ENCODE results near the gene C2orf92. TPM values are rescaled to one million over a fixed set of nuclear protein-coding genes. Genes with fewer than 3 reads are reported as not detected.

C2orf92 gene
- total RNA-seq, 2 donors from 2014 or later: 21.3 to 47.1 TPM

GRCh38 chr2:97747716-97748115, 78.2 kb downstream of the C2orf92 start:
- ATAC-seq: no peak
- DNase-seq: no peak
- Histone ChIP-seq H3K9me3 (no peaks in the 10 kb centered on the region), H3K4me1 (no peaks in the 10 kb centered on the region), H3K36me3 (replicated peaks in 1 of 2; ENCODE audit: insufficient read depth in 1 of 2, low read depth in 2 of 2) (no peaks in the 10 kb centered on the region), H3K27ac (no peak overlapping the region), H3K27me3 (no peaks in the 10 kb centered on the region), H3K4me3 (no peak overlapping the region)
- WGBS, 2 donors: 84 to 89% methylated on average over 4 of the region's 4 CpGs
- intact Hi-C loops (cut with DNase I): no loop called here
- TF ChIP-seq CTCF (IDR thresholded peaks at IDR 0.05): no peak

- Histone ChIP-seq H3K27me3 (no peaks in the 10 kb centered on the region), H3K4me3 (no peak overlapping the region), H3K4me1 (no peaks in the 10 kb centered on the region), H3K9me3 (no peaks in the 10 kb centered on the region), H3K27ac (no peak overlapping the region), H3K36me3 (replicated peaks in 1 of 2; ENCODE audit: insufficient read depth in 1 of 2, low read depth in 2 of 2) (no peaks in the 10 kb centered on the region)
- TF ChIP-seq POLR2A (IDR thresholded peaks at IDR 0.05) (no peak), CTCF (IDR thresholded peaks at IDR 0.05) (no peak)
- no peak for DNase-seq
- intact Hi-C loops (cut with DNase I): no loop called here
- no peak for ATAC-seq
- 83 to 100% methylated on average over 1 to 5 of the region's 5 CpGs for WGBS, 2 donors
Observed at GRCh38 chr2:97749581-97749980, 80.1 kb downstream of the C2orf92 start.

GRCh38 chr2:97750017-97750416, 80.5 kb downstream of the C2orf92 start:
- Histone ChIP-seq H3K36me3 (replicated peaks in 1 of 2; ENCODE audit: insufficient read depth in 1 of 2, low read depth in 2 of 2) (no peaks in the 10 kb centered on the region), H3K27me3 (no peaks in the 10 kb centered on the region), H3K4me1 (no peaks in the 10 kb centered on the region), H3K27ac (no peak overlapping the region), H3K4me3 (no peak overlapping the region), H3K9me3 (no peaks in the 10 kb centered on the region)
- DNase-seq: no peak
- no peak for ATAC-seq
- intact Hi-C loops (cut with DNase I): no loop called here
- TF ChIP-seq CTCF (IDR thresholded peaks at IDR 0.05) (no peak), POLR2A (IDR thresholded peaks at IDR 0.05) (no peak)
- WGBS, 2 donors: 95 to 96% methylated on average over 4 of the region's 4 CpGs

- no peak for ATAC-seq
- H3K4me3 ChIP-seq: no peak overlapping the region
- TF ChIP-seq CTCF (IDR thresholded peaks at IDR 0.05) (no peak), POLR2A (IDR thresholded peaks at IDR 0.05) (no peak)
- WGBS, 2 donors: 61 to 62% methylated on average over 3 of the region's 3 CpGs
- H3K4me1 ChIP-seq: no peaks in the 10 kb centered on the region
- intact Hi-C loops (cut with DNase I): no loop called here
- H3K9me3 ChIP-seq: no peaks in the 10 kb centered on the region
- H3K27me3 ChIP-seq: no peaks in the 10 kb centered on the region
- no peak overlapping the region for H3K27ac ChIP-seq
- peaks cover 0 to 2% of the 10 kb centered on the region in 2 donors for H3K36me3 ChIP-seq (replicated peaks in 1 of 2; ENCODE audit: insufficient read depth in 1 of 2, low read depth in 2 of 2)
- DNase-seq: no peak
Observed at GRCh38 chr2:97751752-97752151, 82.2 kb downstream of the C2orf92 start.

Small RNAs within 50 kb of the gene (small RNA-seq; reads per million reads assigned to genes)
- not detected for gene RNU4-8P

Other genes starting within 250 kb of the C2orf92 start
- 10 to 100 TPM; 36.9 to 57.1 TPM for gene ANKRD36B, start 79.8 kb upstream of the C2orf92 start, total RNA-seq
- gene COX5B, start 23.7 kb upstream of the C2orf92 start, total RNA-seq: 100 to 1,000 TPM; 202 to 336 TPM
- gene ACTR1B, start 5.7 kb upstream of the C2orf92 start, total RNA-seq: 10 to 100 TPM; 57.6 to 74.2 TPM
- 1 to 10 TPM; 2.1 to 4.0 TPM for gene ZAP70, start 43.9 kb downstream of the C2orf92 start, total RNA-seq